ENCODE data around the gene HTATIP2. TPM values are rescaled to one million over a fixed set of nuclear protein-coding genes. Genes with fewer than 3 reads are reported as not detected.
A peak's percentile ranks its signal among the peaks of the same experiment; 100 is the strongest.
"Not testable (repeated sequence)": the region's sequence is repeated elsewhere in the genome, so short reads cannot be mapped to it uniquely, and the experiment has no call there.

Gene HTATIP2
- total RNA-seq, 3 donors from 2014 or later = 39.7 to 55.8 (median 41.4) TPM

DNA sequence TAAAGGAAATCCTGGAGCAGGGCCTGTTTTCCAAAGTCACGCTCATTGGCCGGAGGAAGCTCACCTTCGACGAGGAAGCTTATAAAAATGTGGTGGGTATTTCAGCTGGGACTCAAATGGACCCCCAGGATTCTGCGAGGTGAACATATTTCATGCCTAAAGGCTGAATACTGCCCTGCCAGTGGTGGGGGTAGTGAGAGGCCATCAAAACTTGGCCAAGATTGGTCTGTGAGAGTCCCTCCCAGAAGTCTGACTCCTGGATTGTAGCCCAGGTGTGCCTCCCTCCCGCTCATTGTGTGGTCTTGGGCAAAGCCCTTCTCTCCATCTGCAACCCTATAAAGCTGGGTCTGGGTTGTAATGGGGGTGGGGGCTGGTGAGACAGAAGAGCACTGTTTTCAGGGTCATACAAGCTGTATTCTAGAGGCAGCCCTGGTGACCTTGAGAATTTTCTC is 853 bp downstream of the HTATIP2 start:
- TF ChIP-seq POLR2AphosphoS5 (IDR thresholded peaks at IDR 0.05) (no peak), CTCF (IDR thresholded peaks at IDR 0.05) (no peak), POLR2A (IDR thresholded peaks at IDR 0.05) (no peak)
- intact Hi-C loops (cut with DNase I; ENCODE audit: low total_unique reads) = no loop called here
- H3K4me1 ChIP-seq = no peaks in the 10 kb centered on the region
- peak overlapping the region; percentile 73 to 98 (median 89) for H3K4me3 ChIP-seq
- no peaks in the 10 kb centered on the region for H3K36me3 ChIP-seq
- no peaks in the 10 kb centered on the region for H3K9me3 ChIP-seq
- no peaks in the 10 kb centered on the region for H3K27me3 ChIP-seq
- DNase-seq (ENCODE audit: low spot score in 2 of 2) = no peak
- peak overlapping the region; percentile 88 to 93 for H3K27ac ChIP-seq

DNA sequence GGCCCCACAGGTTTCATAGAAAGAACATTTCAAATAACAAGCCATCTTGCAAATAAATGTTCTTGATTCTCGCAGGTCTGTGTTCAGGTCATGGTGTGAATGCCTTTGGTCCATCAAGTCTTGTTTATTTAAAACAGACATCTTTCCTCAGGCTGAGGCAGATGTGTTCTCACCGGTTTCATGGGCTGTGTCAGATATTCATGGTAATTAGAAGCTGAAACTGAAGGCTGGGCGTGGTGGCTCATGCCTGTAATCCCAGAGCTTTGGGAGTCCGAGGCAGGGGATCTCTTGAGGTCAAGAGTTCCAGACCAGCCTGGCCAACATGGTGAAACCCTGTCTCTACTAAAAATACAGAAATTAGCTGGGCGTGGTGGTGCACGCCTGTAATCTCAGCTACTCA is 2.0 kb downstream of the HTATIP2 start:
- H3K27me3 ChIP-seq; intact Hi-C loops (cut with DNase I; ENCODE audit: low total_unique reads); DNase-seq (ENCODE audit: low spot score in 2 of 2); H3K27ac ChIP-seq; H3K4me1 ChIP-seq; H3K36me3 ChIP-seq; H3K9me3 ChIP-seq; H3K4me3 ChIP-seq: not testable (repeated sequence)

DNA sequence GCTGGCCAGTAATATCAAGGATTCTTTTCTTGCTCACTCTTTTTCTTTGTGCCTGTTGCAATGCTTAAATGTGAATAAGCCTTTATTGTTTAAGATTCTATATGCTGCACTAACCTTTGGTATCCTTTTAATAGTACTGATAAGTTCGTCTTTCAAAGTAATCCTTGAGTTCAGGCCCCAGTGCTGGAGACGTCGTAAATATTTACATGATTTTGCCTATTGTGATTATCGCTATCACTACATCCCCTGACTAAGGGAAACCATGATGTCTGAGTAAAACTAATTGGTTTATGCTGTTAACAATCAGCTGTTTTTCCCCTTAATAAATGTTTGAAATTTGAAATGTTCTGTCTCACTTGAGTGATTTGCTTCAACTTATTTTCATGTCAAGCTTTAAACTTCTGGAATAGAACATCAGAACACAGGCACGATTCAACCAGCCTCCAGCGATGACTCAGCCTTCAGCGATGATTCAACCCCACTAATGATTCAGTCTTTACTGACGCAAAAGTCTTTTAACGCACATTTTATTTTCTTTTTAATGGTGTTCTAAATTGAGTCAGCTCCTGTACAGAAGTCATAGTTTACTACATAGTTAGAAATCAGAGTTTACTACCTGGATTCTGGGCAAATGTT is 3.9 kb downstream of the HTATIP2 start:
- intact Hi-C loops (cut with DNase I; ENCODE audit: low total_unique reads) = no loop called here
- H3K27me3 ChIP-seq = no peaks in the 10 kb centered on the region
- no peaks in the 10 kb centered on the region for H3K9me3 ChIP-seq
- DNase-seq (ENCODE audit: low spot score in 2 of 2) = no peak
- H3K36me3 ChIP-seq = no peaks in the 10 kb centered on the region
- no peak overlapping the region for H3K27ac ChIP-seq
- H3K4me3 ChIP-seq = no peak overlapping the region
- TF ChIP-seq POLR2A (IDR thresholded peaks at IDR 0.05) (no peak), CTCF (IDR thresholded peaks at IDR 0.05) (no peak), POLR2AphosphoS5 (IDR thresholded peaks at IDR 0.05) (no peak)
- no peaks in the 10 kb centered on the region for H3K4me1 ChIP-seq

DNA sequence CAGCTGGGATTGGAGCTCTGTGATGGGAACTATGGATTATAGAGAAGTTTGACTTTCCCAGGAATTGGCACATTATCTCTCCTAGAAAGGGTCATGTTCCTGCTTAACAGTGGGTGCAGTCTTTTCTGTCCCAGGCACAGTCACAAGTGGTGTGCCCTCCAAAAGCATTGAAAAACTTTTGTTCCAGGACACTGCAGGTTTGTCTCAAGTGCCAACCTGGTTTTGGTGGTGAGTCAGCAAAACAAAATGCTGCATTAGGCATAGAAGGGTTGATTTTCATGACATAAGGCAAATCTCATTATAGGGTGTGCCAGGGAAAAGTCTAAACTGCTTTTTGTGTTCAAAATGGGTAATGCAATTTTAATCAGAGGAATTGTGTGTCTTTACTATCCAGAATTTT is 4.9 kb downstream of the HTATIP2 start:
- no peak for DNase-seq (ENCODE audit: low spot score in 2 of 2)
- TF ChIP-seq CTCF (IDR thresholded peaks at IDR 0.05) (no peak), POLR2A (IDR thresholded peaks at IDR 0.05) (no peak), POLR2AphosphoS5 (IDR thresholded peaks at IDR 0.05) (no peak)
- Histone ChIP-seq H3K4me1 (no peaks in the 10 kb centered on the region), H3K4me3 (no peak overlapping the region), H3K36me3 (no peaks in the 10 kb centered on the region), H3K27me3 (no peaks in the 10 kb centered on the region), H3K27ac (no peak overlapping the region), H3K9me3 (no peaks in the 10 kb centered on the region)
- intact Hi-C loops (cut with DNase I; ENCODE audit: low total_unique reads) = no loop called here

- no peak for TF ChIP-seq POLR2A (IDR thresholded peaks at IDR 0.05)
- TF ChIP-seq CTCF (IDR thresholded peaks at IDR 0.05) = no peak
- TF ChIP-seq POLR2AphosphoS5 (IDR thresholded peaks at IDR 0.05) = no peak
- no peak for DNase-seq (ENCODE audit: low spot score in 2 of 2)
- Histone ChIP-seq H3K4me1 (no peaks in the 10 kb centered on the region), H3K27me3 (no peaks in the 10 kb centered on the region), H3K9me3 (no peaks in the 10 kb centered on the region), H3K4me3 (no peak overlapping the region), H3K36me3 (no peaks in the 10 kb centered on the region), H3K27ac (no peak overlapping the region)
- intact Hi-C loops (cut with DNase I; ENCODE audit: low total_unique reads) = no loop called here
These were observed 6.3 kb downstream of the HTATIP2 start for GRCh38 chr11:20369826-20370225.
